Lung (tissue), 12 donors: Measurements from ENCODE around the gene ZNF580. TPM values are rescaled to one million over a fixed set of nuclear protein-coding genes. Genes with fewer than 3 reads are reported as not detected.

Experiments
- ATAC-seq: fragments of 200-7000 bp; cut with Tn5 transposase; one replicate; pipeline ENCODE4 v1.9.1; 2020; ENCODE audit warnings: moderate number of reproducible peaks; ENCODE audit not compliant: insufficient read depth, low FRiP score
- DNase-seq, 3 donors: peaks; one replicate each; pipeline ENCODE4 v3.0.0-alpha.2; 2013 to 2017
- H3K27ac ChIP-seq, 2 donors: one replicate each; pipeline ENCODE4 v1.5.1; 2013; ENCODE audit warnings: mild to moderate bottlenecking in 2 of 2, moderate library complexity in 2 of 2, control low read depth in 1 of 2, inconsistent platforms in 1 of 2, low read depth in 1 of 2, low read length in 1 of 2
- H3K27me3 ChIP-seq, 3 donors: one replicate each; pipeline ENCODE4 v1.5.1; 2013; ENCODE audit warnings: low read length in 2 of 3; ENCODE audit not compliant: control insufficient read depth in 3 of 3, insufficient read depth in 3 of 3
- H3K36me3 ChIP-seq, 4 donors: one replicate each; pipeline ENCODE4 v1.5.1; 2013; ENCODE audit warnings: low read length in 4 of 4, mild to moderate bottlenecking in 1 of 4, moderate library complexity in 1 of 4; ENCODE audit not compliant: control insufficient read depth in 4 of 4, insufficient read depth in 4 of 4
- H3K4me1 ChIP-seq, 5 donors: one replicate each; pipeline ENCODE4 v1.5.1; 2013; ENCODE audit warnings: low read length in 5 of 5, mild to moderate bottlenecking in 2 of 5, moderate library complexity in 1 of 5; ENCODE audit not compliant: control insufficient read depth in 5 of 5, insufficient read depth in 5 of 5
- H3K4me3 ChIP-seq: one replicate; pipeline ENCODE4 v1.5.1; 2013; ENCODE audit warnings: mild to moderate bottlenecking, control low read depth, moderate library complexity
- H3K9ac ChIP-seq, 2 donors: one replicate each; pipeline ENCODE4 v1.5.1; 2013; ENCODE audit warnings: low read length in 2 of 2, control low read depth in 1 of 2; ENCODE audit not compliant: insufficient read depth in 1 of 2
- H3K9me3 ChIP-seq, 4 donors: one replicate each; pipeline ENCODE4 v1.5.1; 2013; ENCODE audit warnings: low read length in 3 of 4, mild to moderate bottlenecking in 1 of 4, moderate library complexity in 1 of 4; ENCODE audit not compliant: control insufficient read depth in 4 of 4, insufficient read depth in 3 of 4
- CTCF ChIP-seq: IDR thresholded peaks from 2 replicates; pipeline ENCODE4 v1.5.1; 2012; ENCODE audit warnings: mild to moderate bottlenecking; ENCODE audit errors: control extremely low read depth, extremely low read depth
- WGBS, 2 donors: extraction: QIAGEN DNeasy Blood & Tissue Kit; methylation state at CpG; one replicate each; pipeline ENCODE4 v1.1.7; 2013; 5-methylcytosine and 5-hydroxymethylcytosine counted together
- polyA plus RNA-seq, 2 donors: library from polyadenylated mRNA; stranded (reverse); fragments of 200-250 nt; gene quantifications; one replicate each; pipeline ENCODE4 v1.2.1, GENCODE V29; 2013
- total RNA-seq, 2 donors: library from RNA; depleted of rRNA in 1 of 2; stranded (reverse); fragments of >200 nt in 1 of 2; gene quantifications; one replicate each; pipeline ENCODE4 v1.2.1, GENCODE V29; 2014 to 2021
- donor health status: control.
- donor health status: control.
- donor health status: Bipolar disorder and iron deficiency.
- donor health status: healthy.
- donor health status: DM: yes; HTN: yes; CAD: no.

Gene ZNF580
- total and polyA plus RNA-seq, 4 donors, result 11.1 to 41.3 (median 30.8) TPM

DNA sequence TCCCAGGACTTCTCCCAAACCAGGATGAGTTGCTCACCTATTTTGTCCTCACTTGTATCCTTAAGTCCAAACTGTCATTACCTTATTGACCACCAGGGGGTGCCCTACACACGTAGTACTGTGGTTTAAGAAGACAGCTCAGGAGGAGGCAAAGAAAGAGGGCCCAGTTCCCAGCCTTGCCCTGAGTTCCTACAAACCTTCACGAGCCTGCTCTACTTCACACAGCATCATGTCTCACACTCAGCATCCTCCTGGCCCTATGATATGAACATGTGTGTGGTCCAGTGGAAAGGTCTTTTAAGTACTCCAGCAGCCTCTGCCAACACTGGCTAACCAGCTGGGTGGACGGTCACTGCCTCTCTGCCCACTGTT lies 8.4 kb upstream of the ZNF580 start:
- ATAC-seq, result peak; percentile 69

GRCh38 chr19:55633861-55634260 lies 6.9 kb upstream of the ZNF580 start:
- no peaks in the 10 kb centered on the region for H3K9me3 ChIP-seq
- DNase-seq (no peak), ATAC-seq (no peak)
- TF ChIP-seq CTCF, result no peak
- H3K27me3 ChIP-seq, result no peaks in the 10 kb centered on the region
- WGBS, 2 donors, result 53 to 72% methylated on average over 8 of the region's 8 CpGs
- H3K4me1 ChIP-seq, result peaks cover 5 to 14% (median 11%) of the 10 kb centered on the region in 5 donors
- H3K4me3 ChIP-seq, result no peak overlapping the region
- no peak overlapping the region for H3K27ac ChIP-seq
- H3K36me3 ChIP-seq, result peaks cover 0 to 3% (median under 1%) of the 10 kb centered on the region in 4 donors
- no peak overlapping the region for H3K9ac ChIP-seq

More for the DNA sequence above, 8.4 kb upstream of the ZNF580 start:
- Histone ChIP-seq H3K27me3 (no peaks in the 10 kb centered on the region), H3K4me3 (no peak overlapping the region), H3K4me1 (peaks cover 5 to 14% (median 11%) of the 10 kb centered on the region in 5 donors), H3K9me3 (no peaks in the 10 kb centered on the region), H3K9ac (no peak overlapping the region), H3K27ac (peak overlapping the region in 1 of 2 donors; percentile 64), H3K36me3 (peaks cover 0 to 3% (median under 1%) of the 10 kb centered on the region in 4 donors)
- TF ChIP-seq CTCF, result peak; percentile 95
- DNase-seq, result peak; percentile 87 to 95 (median 91)
- 30 to 33% methylated on average over 3 of the region's 3 CpGs for WGBS, 2 donors

DNA sequence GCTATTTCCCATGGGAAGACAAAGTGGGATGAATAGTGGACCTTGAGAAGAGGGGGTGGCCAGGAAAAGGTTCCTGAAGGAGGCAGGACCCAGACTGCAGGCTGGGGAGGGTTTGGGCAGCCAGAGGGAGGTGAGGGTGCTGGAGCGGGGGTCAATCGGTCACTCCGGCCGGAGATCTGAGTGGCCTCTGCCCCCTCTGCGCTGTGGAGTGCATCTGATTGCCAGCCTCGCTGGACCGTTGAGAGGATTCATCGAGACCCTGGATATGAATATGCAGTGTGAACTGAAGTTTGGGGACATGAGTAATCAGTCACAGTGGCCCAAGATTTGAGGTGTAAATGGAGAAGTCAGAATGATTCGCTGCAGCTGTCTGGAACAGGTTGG lies 5.5 kb upstream of the ZNF580 start:
- ATAC-seq, result no peak
- peaks cover 5 to 20% (median 13%) of the 10 kb centered on the region in 5 donors for H3K4me1 ChIP-seq
- WGBS, 2 donors, result 6 to 13% methylated on average over 5 to 9 of the region's 9 CpGs

More for the DNA sequence above, 5.5 kb upstream of the ZNF580 start:
- Histone ChIP-seq H3K36me3 (peaks cover 0 to 3% (median under 1%) of the 10 kb centered on the region in 4 donors), H3K9me3 (no peaks in the 10 kb centered on the region), H3K27ac (peak overlapping the region; percentile 84 to 99), H3K4me3 (peak overlapping the region; percentile 88), H3K9ac (peak overlapping the region; percentile 94 to 99), H3K27me3 (no peaks in the 10 kb centered on the region)
- DNase-seq, result no peak
- no peak for TF ChIP-seq CTCF
